C4-2B (cell line): ENCODE measurements around the gene ACCSL.

Experiments used
- H3K27ac ChIP-seq: fragments of 450-650 bp; 2 replicates; pipeline ENCODE4 v1.5.1; 2017
- ZFX ChIP-seq: fragments of 450-650 bp; IDR thresholded peaks from 2 replicates; pipeline ENCODE4 v1.6.1; 2017
- TF ChIP-seq, protein P1 (sequence below): fragments of 450-650 bp; conservative IDR thresholded peaks from 2 replicates; pipeline ENCODE4 v1.5.1; 2017; ENCODE audit warnings: mild to moderate bottlenecking

Gene ACCSL

GRCh38 chr11:44065161-44065661 is 17.4 kb downstream of the ACCSL start:
- H3K27ac ChIP-seq = no peak overlapping the region
- no peak for TF ChIP-seq ZFX
- TF ChIP-seq, protein P1, sequence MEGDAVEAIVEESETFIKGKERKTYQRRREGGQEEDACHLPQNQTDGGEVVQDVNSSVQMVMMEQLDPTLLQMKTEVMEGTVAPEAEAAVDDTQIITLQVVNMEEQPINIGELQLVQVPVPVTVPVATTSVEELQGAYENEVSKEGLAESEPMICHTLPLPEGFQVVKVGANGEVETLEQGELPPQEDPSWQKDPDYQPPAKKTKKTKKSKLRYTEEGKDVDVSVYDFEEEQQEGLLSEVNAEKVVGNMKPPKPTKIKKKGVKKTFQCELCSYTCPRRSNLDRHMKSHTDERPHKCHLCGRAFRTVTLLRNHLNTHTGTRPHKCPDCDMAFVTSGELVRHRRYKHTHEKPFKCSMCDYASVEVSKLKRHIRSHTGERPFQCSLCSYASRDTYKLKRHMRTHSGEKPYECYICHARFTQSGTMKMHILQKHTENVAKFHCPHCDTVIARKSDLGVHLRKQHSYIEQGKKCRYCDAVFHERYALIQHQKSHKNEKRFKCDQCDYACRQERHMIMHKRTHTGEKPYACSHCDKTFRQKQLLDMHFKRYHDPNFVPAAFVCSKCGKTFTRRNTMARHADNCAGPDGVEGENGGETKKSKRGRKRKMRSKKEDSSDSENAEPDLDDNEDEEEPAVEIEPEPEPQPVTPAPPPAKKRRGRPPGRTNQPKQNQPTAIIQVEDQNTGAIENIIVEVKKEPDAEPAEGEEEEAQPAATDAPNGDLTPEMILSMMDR = no peak

GRCh38 chr11:44065841-44066731 is 18.3 kb downstream of the ACCSL start, which contains the start of gene ACCS:
ACCS (plus strand) TSS chr11:44066270; CDS start chr11:44067628, 1,358 bp downstream.
- TF ChIP-seq, protein P1 = no peak
- no peak for TF ChIP-seq ZFX
- H3K27ac ChIP-seq = no peak within 1 kb of the TSS

DNA sequence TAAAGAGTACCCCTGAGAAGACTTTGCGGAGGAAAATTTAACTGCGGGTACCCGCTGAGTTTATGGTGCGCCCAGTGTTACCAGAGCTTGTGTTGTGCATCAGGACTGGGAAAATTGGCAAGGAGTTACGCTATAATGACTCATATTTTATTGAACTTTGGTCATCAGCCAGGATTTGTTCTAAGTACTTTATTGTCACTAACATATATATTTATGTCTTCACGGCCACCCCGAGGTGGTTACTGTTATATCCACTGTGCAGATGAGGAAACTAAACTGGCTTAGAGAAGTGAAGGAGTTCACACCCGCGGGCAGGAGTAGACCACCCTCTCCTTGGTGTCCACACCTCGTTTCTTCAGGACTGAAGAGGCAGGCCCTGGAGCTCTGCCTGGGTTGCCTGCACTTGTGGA is 19.0 kb downstream of the ACCSL start:
- H3K27ac ChIP-seq = no peak overlapping the region

DNA sequence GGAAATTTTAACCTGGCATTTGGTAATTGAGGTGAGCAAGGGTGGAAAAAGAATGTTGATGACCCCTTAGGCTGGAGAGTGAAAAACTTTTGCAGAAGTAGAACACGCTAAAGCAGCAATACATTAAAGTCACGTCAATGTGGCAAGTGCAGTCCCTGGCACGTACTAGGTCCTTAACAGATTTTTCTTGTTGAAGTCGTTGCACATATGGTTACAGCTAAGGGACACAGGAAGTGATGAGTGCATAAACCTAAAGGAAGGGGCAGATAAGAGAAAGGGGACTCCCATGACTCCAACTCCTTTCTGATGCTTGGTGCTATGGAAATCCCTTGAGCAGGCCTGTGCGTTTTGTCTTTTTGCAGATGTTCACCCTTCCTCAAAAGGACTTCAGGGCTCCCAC is 19.5 kb downstream of the ACCSL start:
- TF ChIP-seq, protein P1 = no peak
- no peak for TF ChIP-seq ZFX
- no peak overlapping the region for H3K27ac ChIP-seq

More for the DNA sequence above, 19.0 kb downstream of the ACCSL start:
- TF ChIP-seq ZFX = no peak
- TF ChIP-seq, protein P1 = no peak

- TF ChIP-seq, protein P1 = no peak
- no peak for TF ChIP-seq ZFX
- H3K27ac ChIP-seq = no peak overlapping the region
Measured at GRCh38 chr11:44068180-44068579, 20.4 kb downstream of the ACCSL start.

DNA sequence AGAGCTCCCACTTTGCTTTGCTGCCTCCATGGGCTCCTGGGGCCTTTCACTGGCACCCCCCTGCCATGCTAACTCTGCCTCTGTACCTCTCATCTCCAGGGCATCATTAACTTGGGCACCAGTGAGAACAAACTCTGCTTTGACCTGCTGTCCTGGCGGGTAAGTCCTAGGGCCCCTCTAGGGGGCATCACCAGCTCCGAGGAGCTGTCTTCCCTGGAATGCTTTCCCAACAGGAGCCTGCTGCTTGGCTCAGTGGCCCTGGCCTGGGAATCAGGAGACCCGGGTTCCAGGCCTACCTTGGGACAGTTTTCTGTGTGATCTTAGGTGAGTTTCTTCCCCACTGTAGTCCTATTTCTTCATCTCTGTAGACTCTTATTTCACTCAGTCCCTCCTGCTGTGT is 23.4 kb downstream of the ACCSL start:
- TF ChIP-seq ZFX = no peak
- TF ChIP-seq, protein P1 = no peak
- H3K27ac ChIP-seq = no peak overlapping the region
